GM12872 (cell line): Measurements from ENCODE around the gene PIK3CA.

ENCODE experiments used
- TF ChIP-seq, protein P1 (sequence below): IDR thresholded peaks from 3 replicates; pipeline ENCODE4 v1.5.1; 2011; ENCODE audit warnings: low read depth, mild to moderate bottlenecking, low read length, moderate library complexity; ENCODE audit not compliant: insufficient read depth

The PIK3CA gene

DNA sequence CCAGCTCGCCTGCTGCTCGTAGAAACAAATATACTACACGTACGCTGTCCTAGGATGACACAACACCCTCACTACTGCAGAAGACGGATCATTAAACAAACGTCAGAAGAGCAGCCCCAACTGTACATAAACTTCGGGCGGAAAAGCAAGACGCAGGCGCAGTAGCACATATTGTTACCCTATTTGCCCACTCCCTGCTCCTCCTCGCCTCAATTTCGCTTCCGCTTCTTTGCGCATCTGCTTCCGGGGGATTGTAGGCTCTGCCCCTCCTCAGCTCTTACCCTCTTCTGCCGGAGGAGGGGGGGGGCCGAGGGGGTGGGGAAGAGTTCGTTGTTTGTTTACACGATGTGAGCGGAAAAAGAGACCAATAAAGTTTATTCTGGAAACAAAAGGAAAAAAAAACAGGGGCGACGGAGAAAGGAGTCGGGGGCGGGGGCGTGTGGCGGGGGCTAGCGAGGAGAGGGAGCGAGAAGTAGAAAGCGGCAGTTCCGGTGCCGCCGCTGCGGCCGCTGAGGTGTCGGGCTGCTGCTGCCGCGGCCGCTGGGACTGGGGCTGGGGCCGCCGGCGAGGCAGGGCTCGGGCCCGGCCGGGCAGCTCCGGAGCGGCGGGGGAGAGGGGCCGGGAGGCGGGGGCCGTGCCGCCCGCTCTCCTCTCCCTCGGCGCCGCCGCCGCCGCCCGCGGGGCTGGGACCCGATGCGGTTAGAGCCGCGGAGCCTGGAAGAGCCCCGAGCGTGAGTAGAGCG lies at the start of gene PIK3CA:
Gene PIK3CA (plus strand): TSS at position 485 of the 743 bp plus-strand sequence. CDS start 50,469 bp downstream, outside the sequence.
- TF ChIP-seq, protein P1, sequence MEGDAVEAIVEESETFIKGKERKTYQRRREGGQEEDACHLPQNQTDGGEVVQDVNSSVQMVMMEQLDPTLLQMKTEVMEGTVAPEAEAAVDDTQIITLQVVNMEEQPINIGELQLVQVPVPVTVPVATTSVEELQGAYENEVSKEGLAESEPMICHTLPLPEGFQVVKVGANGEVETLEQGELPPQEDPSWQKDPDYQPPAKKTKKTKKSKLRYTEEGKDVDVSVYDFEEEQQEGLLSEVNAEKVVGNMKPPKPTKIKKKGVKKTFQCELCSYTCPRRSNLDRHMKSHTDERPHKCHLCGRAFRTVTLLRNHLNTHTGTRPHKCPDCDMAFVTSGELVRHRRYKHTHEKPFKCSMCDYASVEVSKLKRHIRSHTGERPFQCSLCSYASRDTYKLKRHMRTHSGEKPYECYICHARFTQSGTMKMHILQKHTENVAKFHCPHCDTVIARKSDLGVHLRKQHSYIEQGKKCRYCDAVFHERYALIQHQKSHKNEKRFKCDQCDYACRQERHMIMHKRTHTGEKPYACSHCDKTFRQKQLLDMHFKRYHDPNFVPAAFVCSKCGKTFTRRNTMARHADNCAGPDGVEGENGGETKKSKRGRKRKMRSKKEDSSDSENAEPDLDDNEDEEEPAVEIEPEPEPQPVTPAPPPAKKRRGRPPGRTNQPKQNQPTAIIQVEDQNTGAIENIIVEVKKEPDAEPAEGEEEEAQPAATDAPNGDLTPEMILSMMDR = no peak

DNA sequence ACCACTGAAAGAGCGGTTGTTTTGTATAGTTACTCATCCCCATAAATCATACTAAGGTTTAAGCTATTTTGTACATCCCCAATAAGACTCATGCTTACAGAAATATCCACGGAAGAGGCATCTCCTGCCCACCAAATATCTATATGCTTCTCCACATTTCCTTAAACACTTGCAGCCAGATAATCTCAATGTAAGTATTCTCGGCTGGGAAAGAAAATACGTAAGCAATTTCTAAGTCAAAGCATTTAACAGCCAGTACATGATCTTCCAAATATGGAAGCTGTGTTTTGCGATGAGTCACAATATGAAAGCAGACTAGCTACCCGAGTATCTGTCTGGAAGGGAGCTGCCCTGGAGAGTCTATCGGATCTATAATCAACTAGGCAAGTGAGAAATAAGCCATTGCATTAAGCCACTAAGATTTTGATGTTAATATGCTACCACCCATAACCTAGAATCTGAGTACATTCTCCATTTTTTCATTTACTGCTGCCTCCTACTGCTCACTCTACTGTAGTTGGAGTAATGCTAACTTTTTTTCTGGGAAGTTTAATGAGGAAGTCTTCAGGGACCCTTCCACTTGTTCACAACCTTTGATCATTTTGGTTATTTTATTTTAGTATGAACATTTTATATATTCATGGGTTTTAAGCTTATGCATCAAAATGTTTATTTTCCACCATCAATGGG lies 49.6 kb upstream of the PIK3CA start:
- TF ChIP-seq, protein P1 = no peak

DNA sequence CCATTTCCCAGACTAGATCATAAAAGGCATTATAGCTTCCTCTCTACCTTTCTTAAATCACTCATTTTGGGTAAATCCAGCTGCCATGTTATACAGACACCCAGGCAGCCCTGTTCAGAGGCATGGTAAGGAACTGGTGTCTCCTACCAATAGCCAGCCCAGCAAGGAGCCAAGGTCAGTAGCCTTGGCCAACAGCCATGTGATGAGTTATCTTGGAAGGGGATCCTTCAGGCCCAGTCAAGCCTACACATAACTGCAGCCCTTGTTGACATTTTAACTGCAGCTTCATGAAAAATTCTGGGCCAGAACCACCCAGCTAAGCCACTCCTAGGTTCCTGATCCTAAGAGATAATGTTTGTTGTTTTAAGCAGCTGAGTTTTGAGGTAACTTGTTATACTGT lies 47.5 kb upstream of the PIK3CA start:
- TF ChIP-seq, protein P1 = no peak

DNA sequence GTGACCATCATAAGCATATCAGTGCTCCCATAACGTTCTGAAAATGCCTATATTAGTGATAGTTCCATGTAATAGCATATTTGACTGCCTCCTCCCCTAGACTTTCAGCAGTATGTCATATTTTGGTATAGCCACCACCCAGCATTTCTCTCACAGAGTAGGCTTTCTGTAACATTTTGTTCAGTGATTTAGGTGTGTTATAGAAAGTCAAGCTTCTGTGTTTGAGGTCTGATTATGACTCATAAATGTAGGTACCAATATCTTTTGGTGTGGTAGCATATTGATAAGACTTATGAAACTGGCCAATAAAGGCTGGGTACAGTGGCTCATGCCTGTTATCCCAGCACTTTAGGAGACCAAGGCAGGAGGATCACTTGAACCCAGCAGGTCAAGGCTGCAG lies 42.3 kb upstream of the PIK3CA start:
- TF ChIP-seq, protein P1 = no peak

DNA sequence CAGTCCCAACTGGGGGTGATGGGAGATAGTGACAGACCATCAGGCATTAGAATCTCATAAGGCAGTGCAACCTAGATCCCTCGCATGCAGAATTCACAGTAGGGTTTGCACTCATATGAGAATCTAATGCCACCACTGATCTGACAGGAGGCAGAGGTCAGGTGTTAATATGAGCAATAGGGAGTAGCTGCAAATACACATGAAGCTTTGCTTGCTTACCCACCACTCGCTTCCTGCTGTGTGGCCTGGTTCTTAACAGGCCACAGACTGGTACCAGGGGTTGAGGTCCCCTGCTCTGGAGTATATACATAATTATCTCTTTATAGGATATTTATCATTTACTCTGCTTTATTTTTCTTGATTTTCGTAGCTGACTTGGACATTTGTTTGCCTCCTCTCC lies 40.5 kb upstream of the PIK3CA start:
- TF ChIP-seq, protein P1 = no peak

DNA sequence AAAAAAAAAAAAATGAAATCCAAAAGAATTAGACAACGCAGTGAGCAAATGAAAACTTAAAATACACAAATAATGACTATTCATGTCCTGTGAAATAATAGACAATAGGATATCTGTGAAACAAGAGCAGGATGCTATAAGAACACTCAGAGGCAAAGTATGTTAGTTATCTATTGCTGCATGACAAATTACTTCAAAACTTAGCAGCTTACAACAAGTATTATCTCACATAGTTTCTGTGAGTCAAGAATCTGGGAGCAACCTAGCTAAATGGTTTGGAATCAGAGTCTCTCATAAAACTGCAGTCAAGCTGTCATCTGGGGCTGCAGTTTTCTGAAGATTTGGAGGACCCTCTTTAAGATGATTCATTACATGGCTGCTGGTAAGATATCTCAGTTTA lies 40.1 kb upstream of the PIK3CA start:
- TF ChIP-seq, protein P1 = no peak

DNA sequence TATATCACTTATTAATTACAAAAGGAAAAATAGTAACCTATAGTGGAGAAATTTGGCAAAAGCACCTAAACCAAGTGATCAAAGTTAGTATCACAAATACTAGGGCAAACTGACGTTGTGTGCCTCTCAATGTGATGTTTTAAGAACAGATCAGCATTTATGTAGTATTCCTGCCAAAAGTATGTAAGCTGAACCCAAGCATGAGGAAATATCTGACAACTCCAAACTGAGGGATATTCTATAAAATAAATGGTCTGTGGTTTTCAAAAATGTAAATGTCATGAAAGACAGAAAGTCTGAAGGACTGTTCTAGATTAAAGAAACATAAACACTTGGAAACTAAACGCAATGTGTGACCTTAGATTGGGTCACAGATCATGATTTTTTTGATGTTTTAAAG lies 34.3 kb upstream of the PIK3CA start:
- TF ChIP-seq, protein P1 = no peak
